Measurements from ENCODE around the gene UGT8.

GRCh38 chr4:114694770-114695169, 96.2 kb downstream of the UGT8 start:
- TF ChIP-seq CTCF (IDR thresholded peaks at IDR 0.05) (peak; percentile 76), ZFX (IDR thresholded peaks at IDR 0.05; ENCODE audit: borderline replicate concordance) (no peak)
